ENCODE results near the gene CCDC33. TPM values are rescaled to one million over a fixed set of nuclear protein-coding genes. Genes with fewer than 3 reads are reported as not detected.

CCDC33 gene
- total RNA-seq, 4 donors from 2014 or later = 0.13 TPM; not detected in 3

DNA sequence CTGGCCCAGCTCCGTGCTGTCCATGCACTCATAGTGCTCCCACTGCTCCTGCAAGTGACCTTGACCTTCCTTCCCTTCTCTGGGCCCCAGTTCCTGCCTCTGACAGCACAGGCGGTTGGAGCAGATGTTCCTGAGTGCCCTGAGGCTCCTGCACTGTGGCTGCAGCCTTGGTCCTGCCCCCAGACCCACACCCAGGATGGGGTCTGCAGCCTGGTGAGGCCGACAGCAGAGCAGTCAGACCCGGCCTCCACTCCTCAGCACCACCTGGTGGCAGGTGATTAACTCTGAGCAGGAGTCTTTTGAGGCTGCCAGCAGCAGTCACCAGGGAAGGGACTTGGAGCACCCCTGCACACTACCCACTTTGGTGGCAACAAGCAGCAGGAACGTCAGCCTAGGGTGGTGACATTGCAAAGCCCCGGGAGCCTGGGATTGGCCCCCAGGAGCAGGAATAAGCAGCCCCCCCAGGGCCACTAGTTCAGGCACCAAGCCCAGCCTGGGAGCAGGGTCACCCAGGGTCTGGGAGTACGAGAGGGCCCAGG, 66.8 kb downstream of the CCDC33 start:
- no peaks in the 10 kb centered on the region for H3K27me3 ChIP-seq
- peak; percentile 55 to 58 for DNase-seq
- WGBS, 2 donors = 34 to 37% methylated on average over 5 to 6 of the region's 7 CpGs
- no peak overlapping the region for H3K4me3 ChIP-seq (replicated peaks in 1 of 3)
- no peaks in the 10 kb centered on the region for H3K4me1 ChIP-seq
- H3K27ac ChIP-seq = no peak overlapping the region
- TF ChIP-seq, protein P1, sequence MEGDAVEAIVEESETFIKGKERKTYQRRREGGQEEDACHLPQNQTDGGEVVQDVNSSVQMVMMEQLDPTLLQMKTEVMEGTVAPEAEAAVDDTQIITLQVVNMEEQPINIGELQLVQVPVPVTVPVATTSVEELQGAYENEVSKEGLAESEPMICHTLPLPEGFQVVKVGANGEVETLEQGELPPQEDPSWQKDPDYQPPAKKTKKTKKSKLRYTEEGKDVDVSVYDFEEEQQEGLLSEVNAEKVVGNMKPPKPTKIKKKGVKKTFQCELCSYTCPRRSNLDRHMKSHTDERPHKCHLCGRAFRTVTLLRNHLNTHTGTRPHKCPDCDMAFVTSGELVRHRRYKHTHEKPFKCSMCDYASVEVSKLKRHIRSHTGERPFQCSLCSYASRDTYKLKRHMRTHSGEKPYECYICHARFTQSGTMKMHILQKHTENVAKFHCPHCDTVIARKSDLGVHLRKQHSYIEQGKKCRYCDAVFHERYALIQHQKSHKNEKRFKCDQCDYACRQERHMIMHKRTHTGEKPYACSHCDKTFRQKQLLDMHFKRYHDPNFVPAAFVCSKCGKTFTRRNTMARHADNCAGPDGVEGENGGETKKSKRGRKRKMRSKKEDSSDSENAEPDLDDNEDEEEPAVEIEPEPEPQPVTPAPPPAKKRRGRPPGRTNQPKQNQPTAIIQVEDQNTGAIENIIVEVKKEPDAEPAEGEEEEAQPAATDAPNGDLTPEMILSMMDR (IDR thresholded peaks at IDR 0.05) = peak; percentile 27 to 64 (median 54)
- no peak for TF ChIP-seq POLR2A (IDR thresholded peaks at IDR 0.05)
- no peaks in the 10 kb centered on the region for H3K36me3 ChIP-seq
- H3K9me3 ChIP-seq = no peaks in the 10 kb centered on the region
- intact Hi-C loops (cut with DNase I) = loop anchor here (2.0 to 10.0 kb wide), 2 partner anchors 174 to 328 kb away; no protein-coding TSS in a partner anchor

DNA sequence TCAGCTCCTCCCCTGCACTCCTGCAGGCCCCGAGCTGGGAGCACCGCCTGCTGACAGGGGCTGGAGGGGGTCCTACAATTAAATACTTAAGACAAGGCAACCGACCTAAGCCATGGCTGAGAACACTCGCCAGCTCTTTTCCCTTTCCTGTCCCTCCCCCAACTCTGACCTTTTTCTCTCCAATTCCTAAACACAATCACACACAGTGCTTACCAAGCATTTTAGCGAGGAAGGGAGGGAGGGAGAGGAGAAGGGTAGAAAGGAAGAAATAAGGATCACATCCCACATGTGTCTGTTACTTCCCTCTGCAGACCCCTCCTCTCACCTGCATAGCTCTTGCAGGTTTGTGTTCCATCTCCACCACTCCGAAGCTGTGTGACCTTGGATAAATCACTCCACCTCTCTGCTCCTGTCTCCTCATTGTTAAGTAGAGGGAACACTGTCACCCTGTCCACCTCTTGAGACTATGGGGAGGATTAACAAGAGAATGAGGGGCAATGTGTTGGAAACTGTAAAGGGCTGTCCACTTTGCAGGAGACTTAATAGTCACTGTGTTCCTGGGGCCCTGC, 67.7 kb downstream of the CCDC33 start:
- intact Hi-C loops (cut with DNase I) = loop anchor here (2.0 to 10.0 kb wide), 2 partner anchors 175 to 329 kb away; no protein-coding TSS in a partner anchor
- no peak overlapping the region for H3K4me3 ChIP-seq (replicated peaks in 1 of 3)
- no peaks in the 10 kb centered on the region for H3K9me3 ChIP-seq
- no peaks in the 10 kb centered on the region for H3K27me3 ChIP-seq
- DNase-seq = no peak
- no peaks in the 10 kb centered on the region for H3K36me3 ChIP-seq
- WGBS, 2 donors = 47 to 52% methylated on average over 6 of the region's 6 CpGs
- H3K27ac ChIP-seq = no peak overlapping the region
- no peaks in the 10 kb centered on the region for H3K4me1 ChIP-seq
- TF ChIP-seq, protein P1 (IDR thresholded peaks at IDR 0.05) = no peak
- TF ChIP-seq POLR2A (IDR thresholded peaks at IDR 0.05) = no peak

DNA sequence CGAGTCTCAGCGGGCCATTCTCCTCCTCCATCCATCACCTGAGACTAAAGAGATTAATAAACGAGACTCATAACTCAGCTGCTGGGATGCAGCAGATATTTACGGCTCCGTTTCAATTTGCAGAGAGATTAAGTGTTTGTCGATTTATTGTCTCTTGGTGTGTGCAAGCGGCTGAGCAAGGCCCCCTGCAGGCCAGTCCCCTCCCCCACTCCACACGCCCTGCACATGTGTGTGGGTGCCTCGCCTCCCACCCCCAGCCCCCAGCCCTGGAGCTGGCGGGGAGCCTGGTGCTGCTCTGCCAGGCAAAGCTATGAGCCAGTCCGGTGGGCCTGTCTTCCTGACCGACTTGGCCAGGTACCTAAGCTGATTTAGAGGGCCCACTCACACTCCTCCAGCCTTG, 68.3 kb downstream of the CCDC33 start:
- Histone ChIP-seq H3K36me3 (no peaks in the 10 kb centered on the region), H3K27ac (no peak overlapping the region), H3K27me3 (no peaks in the 10 kb centered on the region), H3K4me3 (replicated peaks in 1 of 3) (no peak overlapping the region), H3K9me3 (no peaks in the 10 kb centered on the region), H3K4me1 (no peaks in the 10 kb centered on the region)
- TF ChIP-seq POLR2A (IDR thresholded peaks at IDR 0.05) = no peak
- TF ChIP-seq, protein P1 (IDR thresholded peaks at IDR 0.05) = no peak
- no peak for DNase-seq
- WGBS, 2 donors = 57 to 60% methylated on average over 10 to 12 of the region's 12 CpGs
- intact Hi-C loops (cut with DNase I) = loop anchor here (10.0 kb wide), 1 partner anchor 330 kb away; no protein-coding TSS in a partner anchor

DNA sequence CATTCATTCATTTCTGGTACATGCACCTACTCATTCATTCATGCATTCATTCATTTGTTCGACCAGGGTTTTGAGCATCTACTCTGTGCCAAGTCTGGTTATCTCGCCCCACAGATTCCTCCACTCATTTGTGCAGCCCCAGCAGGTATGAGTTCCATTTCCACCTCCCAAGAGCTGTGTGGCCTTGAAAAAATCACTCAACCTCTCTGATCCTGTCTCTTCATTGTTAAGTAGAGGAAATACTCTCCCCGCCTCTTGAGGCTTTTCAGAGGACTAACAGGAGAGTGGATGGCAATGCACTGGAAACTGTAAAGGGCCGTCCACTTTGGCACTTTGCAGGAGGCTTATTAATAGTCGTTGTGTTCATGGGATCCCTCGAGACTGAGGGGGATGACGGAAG, 69.6 kb downstream of the CCDC33 start:
- H3K27me3 ChIP-seq = no peaks in the 10 kb centered on the region
- TF ChIP-seq POLR2A (IDR thresholded peaks at IDR 0.05) = no peak
- TF ChIP-seq, protein P1 (IDR thresholded peaks at IDR 0.05) = no peak
- H3K9me3 ChIP-seq = no peaks in the 10 kb centered on the region
- H3K36me3 ChIP-seq = no peaks in the 10 kb centered on the region
- no peak overlapping the region for H3K4me3 ChIP-seq (replicated peaks in 1 of 3)
- no peaks in the 10 kb centered on the region for H3K4me1 ChIP-seq
- WGBS, 2 donors = 68 to 74% methylated on average over 7 of the region's 7 CpGs
- H3K27ac ChIP-seq = no peak overlapping the region
- intact Hi-C loops (cut with DNase I) = loop anchor here (10.0 kb wide), 1 partner anchor 331 kb away; no protein-coding TSS in a partner anchor
- DNase-seq = no peak

DNA sequence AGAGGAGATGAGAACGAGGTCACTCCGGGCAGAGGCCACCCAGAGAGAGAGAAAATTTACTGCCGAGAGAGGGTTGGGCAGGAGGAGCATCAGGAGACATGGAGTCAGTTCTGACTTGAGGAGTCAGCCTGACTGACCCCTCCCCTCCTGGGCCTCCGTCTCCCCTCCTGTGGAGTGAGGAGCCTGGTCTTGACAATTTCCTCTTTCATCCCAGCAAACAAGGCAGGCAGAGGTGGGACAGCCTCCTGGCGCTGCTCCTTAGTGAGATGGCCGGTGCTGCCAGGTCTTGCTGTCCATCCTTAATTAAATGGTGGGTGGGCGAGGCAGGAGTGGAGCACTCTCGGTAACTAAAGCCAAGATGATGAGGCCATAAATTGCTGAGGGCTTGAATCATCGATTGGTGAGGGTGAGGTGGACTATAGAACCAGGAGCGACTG, 70.7 kb downstream of the CCDC33 start:
- Histone ChIP-seq H3K4me3 (replicated peaks in 1 of 3) (no peak overlapping the region), H3K36me3 (no peaks in the 10 kb centered on the region), H3K9me3 (no peaks in the 10 kb centered on the region), H3K27me3 (no peaks in the 10 kb centered on the region), H3K27ac (no peak overlapping the region), H3K4me1 (no peaks in the 10 kb centered on the region)
- 59 to 68% methylated on average over 10 of the region's 10 CpGs for WGBS, 2 donors
- TF ChIP-seq, protein P1 (IDR thresholded peaks at IDR 0.05) = no peak
- no peak for TF ChIP-seq POLR2A (IDR thresholded peaks at IDR 0.05)
- intact Hi-C loops (cut with DNase I) = loop anchor here (10.0 kb wide), 1 partner anchor 332 kb away; no protein-coding TSS in a partner anchor
- no peak for DNase-seq
